Measurements from ENCODE around the gene KIAA0586.

GRCh38 chr14:58566979-58567378, 139.5 kb downstream of the KIAA0586 start:
- TF ChIP-seq PAX5 (IDR thresholded peaks at IDR 0.05; ENCODE audit: borderline replicate concordance, low read depth, low read length): no peak
- TF ChIP-seq CTCF (IDR thresholded peaks at IDR 0.05 in 2 of 3, conservative IDR thresholded peaks at IDR 0.05 in 1 of 3; ENCODE audit: control insufficient read depth in 2 of 3, extremely low read depth in 1 of 3, insufficient read depth in 1 of 3, low read depth in 3 of 3, low read length in 3 of 3): no peak
- no peak for TF ChIP-seq SMC3 (IDR thresholded peaks at IDR 0.05; ENCODE audit: borderline replicate concordance, low read length)
- TF ChIP-seq YY1 (IDR thresholded peaks at IDR 0.05; ENCODE audit: low read depth, low read length): no peak
- TF ChIP-seq MEF2A (IDR thresholded peaks at IDR 0.05; ENCODE audit: insufficient read depth, low read depth, low read length): no peak
- TF ChIP-seq TCF12 (IDR thresholded peaks at IDR 0.05; ENCODE audit: low read depth, low read length): no peak
- TF ChIP-seq KAT2A (conservative IDR thresholded peaks at IDR 0.05; ENCODE audit: control insufficient read depth, low read depth, low read length): no peak
- TF ChIP-seq JUND (IDR thresholded peaks at IDR 0.05; ENCODE audit: low read depth, low read length): no peak
- no peak for TF ChIP-seq RFX5 (IDR thresholded peaks at IDR 0.05; ENCODE audit: low read depth, low read length)
- TF ChIP-seq POLR2AphosphoS5 (IDR thresholded peaks at IDR 0.05; ENCODE audit: low read length): no peak
- no peak for TF ChIP-seq POLR2A (IDR thresholded peaks at IDR 0.05; ENCODE audit: low read depth, low read length)
- no peak for TF ChIP-seq BMI1 (IDR thresholded peaks at IDR 0.05; ENCODE audit: borderline replicate concordance)
- no peak for TF ChIP-seq SUZ12 (IDR thresholded peaks at IDR 0.05; ENCODE audit: unreplicated experiment)

All from GM12878 (cell line).